Sigmoid colon (tissue), 4 donors: ENCODE data around the gene SLC16A8.

Experiments
- POLR2AphosphoS5 ChIP-seq, 4 donors: sonication (generic); formaldehyde crosslinking; IDR thresholded peaks; one replicate each; pipeline ENCODE4 v1.6.1; 2017; ENCODE audit warnings: antibody characterized with exemption in 4 of 4
- TF ChIP-seq, protein P1 (sequence below), 4 experiments: fragments of 450-650 bp in 3 of 4; fragments of 200-600 bp in 1 of 4; IDR thresholded peaks; one replicate each; pipeline ENCODE4 v1.5.1; 2016 to 2019; ENCODE audit warnings: antibody characterized with exemption in 4 of 4, mild to moderate bottlenecking in 3 of 4, moderate library complexity in 2 of 4

DNA sequence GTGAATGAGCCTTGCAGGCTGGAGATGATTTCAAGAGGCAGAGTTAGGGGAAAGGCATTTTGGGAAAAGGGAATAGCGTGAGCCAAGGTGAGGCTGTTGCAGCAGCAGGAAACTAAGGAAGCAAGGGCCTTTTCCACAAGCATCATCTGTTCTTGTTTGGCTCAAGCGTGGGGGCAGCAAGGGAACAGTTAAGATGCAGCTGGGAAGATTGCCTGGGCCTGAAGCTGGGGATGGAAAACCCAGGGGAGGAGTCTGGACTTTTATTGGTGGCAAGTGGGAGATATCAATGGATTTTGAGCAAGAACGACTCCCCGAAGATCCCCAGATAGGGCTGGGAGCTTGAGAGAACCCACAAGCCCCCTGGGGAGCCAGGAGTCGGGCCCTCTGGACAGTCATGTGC is 54.1 kb downstream of the SLC16A8 start:
- TF ChIP-seq, protein P1, sequence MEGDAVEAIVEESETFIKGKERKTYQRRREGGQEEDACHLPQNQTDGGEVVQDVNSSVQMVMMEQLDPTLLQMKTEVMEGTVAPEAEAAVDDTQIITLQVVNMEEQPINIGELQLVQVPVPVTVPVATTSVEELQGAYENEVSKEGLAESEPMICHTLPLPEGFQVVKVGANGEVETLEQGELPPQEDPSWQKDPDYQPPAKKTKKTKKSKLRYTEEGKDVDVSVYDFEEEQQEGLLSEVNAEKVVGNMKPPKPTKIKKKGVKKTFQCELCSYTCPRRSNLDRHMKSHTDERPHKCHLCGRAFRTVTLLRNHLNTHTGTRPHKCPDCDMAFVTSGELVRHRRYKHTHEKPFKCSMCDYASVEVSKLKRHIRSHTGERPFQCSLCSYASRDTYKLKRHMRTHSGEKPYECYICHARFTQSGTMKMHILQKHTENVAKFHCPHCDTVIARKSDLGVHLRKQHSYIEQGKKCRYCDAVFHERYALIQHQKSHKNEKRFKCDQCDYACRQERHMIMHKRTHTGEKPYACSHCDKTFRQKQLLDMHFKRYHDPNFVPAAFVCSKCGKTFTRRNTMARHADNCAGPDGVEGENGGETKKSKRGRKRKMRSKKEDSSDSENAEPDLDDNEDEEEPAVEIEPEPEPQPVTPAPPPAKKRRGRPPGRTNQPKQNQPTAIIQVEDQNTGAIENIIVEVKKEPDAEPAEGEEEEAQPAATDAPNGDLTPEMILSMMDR (IDR thresholded peaks at IDR 0.05): no peak
- no peak for TF ChIP-seq POLR2AphosphoS5 (IDR thresholded peaks at IDR 0.05)
